ENCODE data around the gene TBC1D13. TPM values are rescaled to one million over a fixed set of nuclear protein-coding genes. Genes with fewer than 3 reads are reported as not detected.
A peak's percentile ranks its signal among the peaks of the same experiment; 100 is the strongest.

The TBC1D13 gene
- polyA plus RNA-seq, 1 donor from 2014 or later: 30.0 TPM

DNA sequence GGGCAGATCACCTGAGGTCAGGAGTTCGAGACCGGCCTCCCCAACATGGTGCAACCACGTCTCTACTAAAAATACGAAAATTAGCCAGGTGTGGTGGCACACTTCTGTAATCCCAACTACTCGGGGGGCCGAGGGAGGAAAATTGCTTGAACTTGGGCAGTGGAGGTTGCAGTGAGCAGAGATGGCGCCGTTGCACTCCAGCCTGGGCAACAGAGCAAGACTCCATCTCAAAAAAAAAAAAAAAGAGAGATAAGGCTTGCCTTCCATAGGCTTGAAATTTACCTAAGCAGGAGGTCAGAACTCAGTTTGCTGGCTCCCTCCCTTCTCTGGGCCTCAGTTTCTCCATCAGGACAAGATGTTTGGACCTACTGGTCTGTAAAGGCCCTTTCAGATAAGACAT, 41.2 kb downstream of the TBC1D13 start:
- Histone ChIP-seq H3K9ac (ENCODE audit: low read length) (no peak overlapping the region), H3K79me2 (replicated peaks; ENCODE audit: insufficient read depth, low read length) (no peaks in the 10 kb centered on the region)

GRCh38 chr9:128828719-128829452, 41.8 kb downstream of the TBC1D13 start:
- Histone ChIP-seq H3K9ac (ENCODE audit: low read length) (peak overlapping the region; percentile 60), H3K9me2 (ENCODE audit: insufficient read depth, low read length) (no peaks in the 10 kb centered on the region), H3K27me3 (ENCODE audit: insufficient read depth, low read depth, low read length) (no peaks in the 10 kb centered on the region), H3K4me2 (ENCODE audit: low read length) (peak overlapping the region; percentile 99), H3K9me3 (ENCODE audit: low read length) (no peaks in the 10 kb centered on the region), H3K4me3 (ENCODE audit: low read length) (peak overlapping the region; percentile 96), H3K79me2 (replicated peaks; ENCODE audit: insufficient read depth, low read length) (no peaks in the 10 kb centered on the region), H4K20me1 (ENCODE audit: insufficient read depth) (no peaks in the 10 kb centered on the region), H2AFZ (ENCODE audit: low read depth, low read length) (peak overlapping the region; percentile 45), H3F3A (ENCODE audit: insufficient read depth, low read length, poor library complexity, severe bottlenecking) (no peaks in the 10 kb centered on the region), H3K27ac (ENCODE audit: low read length) (no peak overlapping the region), H3K36me3 (ENCODE audit: insufficient read depth, low read length) (no peaks in the 10 kb centered on the region)
- TF ChIP-seq RAD21 (conservative IDR thresholded peaks at IDR 0.05): no peak
- no peak for TF ChIP-seq POLR2AphosphoS5 (IDR thresholded peaks at IDR 0.05)
- TF ChIP-seq, protein P1, sequence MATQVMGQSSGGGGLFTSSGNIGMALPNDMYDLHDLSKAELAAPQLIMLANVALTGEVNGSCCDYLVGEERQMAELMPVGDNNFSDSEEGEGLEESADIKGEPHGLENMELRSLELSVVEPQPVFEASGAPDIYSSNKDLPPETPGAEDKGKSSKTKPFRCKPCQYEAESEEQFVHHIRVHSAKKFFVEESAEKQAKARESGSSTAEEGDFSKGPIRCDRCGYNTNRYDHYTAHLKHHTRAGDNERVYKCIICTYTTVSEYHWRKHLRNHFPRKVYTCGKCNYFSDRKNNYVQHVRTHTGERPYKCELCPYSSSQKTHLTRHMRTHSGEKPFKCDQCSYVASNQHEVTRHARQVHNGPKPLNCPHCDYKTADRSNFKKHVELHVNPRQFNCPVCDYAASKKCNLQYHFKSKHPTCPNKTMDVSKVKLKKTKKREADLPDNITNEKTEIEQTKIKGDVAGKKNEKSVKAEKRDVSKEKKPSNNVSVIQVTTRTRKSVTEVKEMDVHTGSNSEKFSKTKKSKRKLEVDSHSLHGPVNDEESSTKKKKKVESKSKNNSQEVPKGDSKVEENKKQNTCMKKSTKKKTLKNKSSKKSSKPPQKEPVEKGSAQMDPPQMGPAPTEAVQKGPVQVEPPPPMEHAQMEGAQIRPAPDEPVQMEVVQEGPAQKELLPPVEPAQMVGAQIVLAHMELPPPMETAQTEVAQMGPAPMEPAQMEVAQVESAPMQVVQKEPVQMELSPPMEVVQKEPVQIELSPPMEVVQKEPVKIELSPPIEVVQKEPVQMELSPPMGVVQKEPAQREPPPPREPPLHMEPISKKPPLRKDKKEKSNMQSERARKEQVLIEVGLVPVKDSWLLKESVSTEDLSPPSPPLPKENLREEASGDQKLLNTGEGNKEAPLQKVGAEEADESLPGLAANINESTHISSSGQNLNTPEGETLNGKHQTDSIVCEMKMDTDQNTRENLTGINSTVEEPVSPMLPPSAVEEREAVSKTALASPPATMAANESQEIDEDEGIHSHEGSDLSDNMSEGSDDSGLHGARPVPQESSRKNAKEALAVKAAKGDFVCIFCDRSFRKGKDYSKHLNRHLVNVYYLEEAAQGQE (IDR thresholded peaks at IDR 0.05; ENCODE audit: borderline replicate concordance): no peak
- TF ChIP-seq EP300 (conservative IDR thresholded peaks at IDR 0.05; ENCODE audit: poor library complexity, severe bottlenecking): no peak
- TF ChIP-seq EZH2 (IDR thresholded peaks at IDR 0.05; ENCODE audit: borderline replicate concordance, insufficient read depth, low read length, poor library complexity, severe bottlenecking): no peak
- TF ChIP-seq CTCF (IDR thresholded peaks at IDR 0.05; ENCODE audit: poor library complexity, severe bottlenecking): no peak
- TF ChIP-seq SMC3 (conservative IDR thresholded peaks at IDR 0.05; ENCODE audit: poor library complexity): no peak

More for the DNA sequence above, 41.2 kb downstream of the TBC1D13 start:
- no peaks in the 10 kb centered on the region for H3K27me3 ChIP-seq (ENCODE audit: insufficient read depth, low read depth, low read length)
- peak overlapping the region; percentile 96 for H3K4me3 ChIP-seq (ENCODE audit: low read length)
- TF ChIP-seq TAF1 (IDR thresholded peaks at IDR 0.05; ENCODE audit: low read depth) (no peak), EZH2 (IDR thresholded peaks at IDR 0.05; ENCODE audit: borderline replicate concordance, insufficient read depth, low read length, poor library complexity, severe bottlenecking) (no peak), CTCF (IDR thresholded peaks at IDR 0.05; ENCODE audit: poor library complexity, severe bottlenecking) (no peak), EP300 (conservative IDR thresholded peaks at IDR 0.05; ENCODE audit: poor library complexity, severe bottlenecking) (no peak), POLR2AphosphoS5 (IDR thresholded peaks at IDR 0.05) (no peak), RAD21 (conservative IDR thresholded peaks at IDR 0.05) (no peak), MXI1 (conservative IDR thresholded peaks at IDR 0.05; ENCODE audit: poor library complexity, severe bottlenecking) (no peak), SMC3 (conservative IDR thresholded peaks at IDR 0.05; ENCODE audit: poor library complexity) (no peak)
- TF ChIP-seq, protein P1 (IDR thresholded peaks at IDR 0.05; ENCODE audit: borderline replicate concordance): no peak
- no peaks in the 10 kb centered on the region for H3K9me2 ChIP-seq (ENCODE audit: insufficient read depth, low read length)
- H3K4me2 ChIP-seq (ENCODE audit: low read length): no peak overlapping the region
- H3K27ac ChIP-seq (ENCODE audit: low read length): no peak overlapping the region
- no peaks in the 10 kb centered on the region for H3K36me3 ChIP-seq (ENCODE audit: insufficient read depth, low read length)
- H2AFZ ChIP-seq (ENCODE audit: low read depth, low read length): no peak overlapping the region
- H3K9me3 ChIP-seq (ENCODE audit: low read length): no peaks in the 10 kb centered on the region
- H3F3A ChIP-seq (ENCODE audit: insufficient read depth, low read length, poor library complexity, severe bottlenecking): no peaks in the 10 kb centered on the region
- H4K20me1 ChIP-seq (ENCODE audit: insufficient read depth): no peaks in the 10 kb centered on the region

All from neural cell (in vitro differentiated cells).